HG02870 (cell line): ENCODE results near the gene MTG1.

Source experiments
- ATAC-seq: cut with Tn5 transposase; IDR thresholded peaks from one replicate; pipeline ENCODE4 v1.9.1; 2021; ENCODE audit warnings: mild to moderate bottlenecking, moderate library complexity; ENCODE audit not compliant: unreplicated experiment

The MTG1 gene, protein sequence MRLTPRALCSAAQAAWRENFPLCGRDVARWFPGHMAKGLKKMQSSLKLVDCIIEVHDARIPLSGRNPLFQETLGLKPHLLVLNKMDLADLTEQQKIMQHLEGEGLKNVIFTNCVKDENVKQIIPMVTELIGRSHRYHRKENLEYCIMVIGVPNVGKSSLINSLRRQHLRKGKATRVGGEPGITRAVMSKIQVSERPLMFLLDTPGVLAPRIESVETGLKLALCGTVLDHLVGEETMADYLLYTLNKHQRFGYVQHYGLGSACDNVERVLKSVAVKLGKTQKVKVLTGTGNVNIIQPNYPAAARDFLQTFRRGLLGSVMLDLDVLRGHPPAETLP

DNA sequence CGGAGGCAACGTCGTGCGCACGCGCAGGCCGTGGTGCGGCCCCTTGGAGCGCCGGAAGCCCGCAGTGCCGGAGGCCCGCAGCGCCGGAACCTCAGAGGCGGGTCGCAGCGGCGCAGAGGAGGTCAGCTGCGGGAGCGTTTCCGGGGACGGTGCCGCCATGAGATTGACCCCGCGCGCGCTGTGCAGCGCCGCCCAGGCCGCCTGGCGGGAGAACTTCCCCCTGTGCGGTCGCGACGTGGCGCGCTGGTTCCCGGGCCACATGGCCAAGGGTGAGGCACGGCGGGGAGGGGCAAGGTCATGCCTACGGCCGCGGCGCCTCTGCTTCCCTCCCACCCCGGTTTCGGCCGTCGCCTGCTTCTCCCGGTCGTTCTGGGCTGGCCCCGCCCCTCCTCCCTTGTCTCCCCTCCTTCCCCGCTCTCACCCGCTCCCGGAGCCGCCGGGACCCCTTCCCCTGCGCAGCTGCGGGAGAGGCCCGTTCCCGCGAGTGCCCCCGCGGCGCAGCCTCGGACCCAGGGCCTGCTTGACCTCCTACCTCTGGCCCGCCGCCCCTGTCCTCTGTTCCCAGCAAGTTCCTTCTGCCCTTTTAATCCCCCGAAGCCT lies at the start of gene MTG1:
MTG1 (plus strand) TSS at position 94 of the 600 bp plus-strand sequence; CDS start at position 158, 64 bp downstream.
- peak; percentile 59 for ATAC-seq

- no peak for ATAC-seq
Measured at GRCh38 chr10:133344236-133344635, 49.7 kb upstream of the MTG1 start.

- no peak for ATAC-seq
Measured at GRCh38 chr10:133346413-133346812, 47.5 kb upstream of the MTG1 start.

GRCh38 chr10:133347710-133348517 lies 46.0 kb upstream of the MTG1 start:
- ATAC-seq = no peak

GRCh38 chr10:133349160-133349568 lies 44.8 kb upstream of the MTG1 start:
- no peak for ATAC-seq

DNA sequence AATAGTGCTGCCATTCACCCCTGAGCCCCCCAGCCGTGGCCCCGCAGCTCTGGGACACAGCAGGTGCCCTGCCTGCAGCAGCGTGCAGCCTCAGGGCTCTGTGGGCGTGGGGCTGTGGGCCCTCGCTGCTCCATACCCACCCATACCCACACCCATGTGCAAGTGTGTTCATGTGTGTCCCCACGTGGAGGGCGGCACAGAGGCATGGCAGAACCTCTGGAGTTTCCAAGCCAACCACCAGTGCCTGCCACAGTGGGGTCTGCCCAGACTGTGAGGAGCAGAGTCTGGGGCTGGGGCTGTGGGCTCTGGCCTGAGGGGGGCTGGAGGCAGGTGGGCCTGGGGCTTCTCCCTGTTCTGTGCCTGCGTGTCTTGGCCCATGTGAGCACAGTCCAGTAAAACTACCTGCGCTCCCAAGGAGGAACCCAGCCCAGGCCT lies 44.4 kb upstream of the MTG1 start:
- ATAC-seq = no peak

DNA sequence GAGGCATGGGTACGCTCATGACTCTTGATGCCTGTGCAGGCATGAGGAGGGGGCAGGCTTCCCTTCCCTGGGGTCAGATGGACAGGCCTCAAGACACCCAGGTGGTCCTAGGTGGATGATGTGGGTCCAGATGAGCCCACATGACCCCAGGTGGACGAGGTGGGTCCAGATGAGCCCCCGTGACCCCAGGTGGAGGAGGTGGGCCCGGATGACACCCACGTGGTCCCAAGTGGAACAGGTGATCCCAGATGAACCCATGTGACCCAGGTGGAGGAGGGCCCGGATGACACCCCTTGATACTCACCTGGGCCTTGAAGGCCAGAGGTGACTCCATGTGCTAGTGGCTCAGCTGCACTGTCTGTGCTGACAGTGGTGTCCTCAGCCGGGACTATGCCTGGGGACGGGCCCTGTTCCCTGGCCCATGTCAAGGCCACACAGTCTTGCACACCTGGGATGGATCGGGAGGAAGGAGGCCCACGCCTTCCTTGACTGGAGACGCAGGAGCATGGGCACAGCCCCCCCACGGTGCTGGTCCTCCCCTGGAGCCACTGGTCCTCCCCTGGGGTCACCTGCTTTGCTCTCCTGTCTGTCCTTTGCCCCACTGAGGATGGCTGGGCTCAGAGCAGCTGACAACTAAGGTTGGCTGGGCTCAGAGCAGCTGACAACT lies 43.5 kb upstream of the MTG1 start:
- ATAC-seq = no peak

DNA sequence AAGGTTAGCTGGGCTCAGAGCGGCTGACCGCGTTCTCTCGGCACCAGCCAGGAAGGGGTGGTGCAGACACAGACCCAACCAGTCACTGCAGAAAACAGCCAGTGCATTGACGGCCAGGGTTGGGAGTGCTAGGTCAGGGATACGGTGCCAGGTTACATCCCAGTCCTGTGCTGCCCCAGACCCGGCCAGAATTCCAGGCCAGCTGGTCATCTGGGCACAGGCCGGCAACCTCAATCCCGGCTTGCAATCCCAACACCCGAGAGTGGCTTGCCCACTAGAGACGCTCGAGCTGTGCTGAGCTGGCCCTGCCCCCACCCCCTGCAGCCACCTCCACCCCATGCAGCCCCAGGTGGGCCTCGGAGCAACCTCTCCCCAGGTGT lies 43.0 kb upstream of the MTG1 start:
- ATAC-seq = no peak

- ATAC-seq = no peak
Measured at GRCh38 chr10:133351408-133352318, 42.3 kb upstream of the MTG1 start.

GRCh38 chr10:133353202-133353959 lies 40.6 kb upstream of the MTG1 start:
- ATAC-seq = no peak

DNA sequence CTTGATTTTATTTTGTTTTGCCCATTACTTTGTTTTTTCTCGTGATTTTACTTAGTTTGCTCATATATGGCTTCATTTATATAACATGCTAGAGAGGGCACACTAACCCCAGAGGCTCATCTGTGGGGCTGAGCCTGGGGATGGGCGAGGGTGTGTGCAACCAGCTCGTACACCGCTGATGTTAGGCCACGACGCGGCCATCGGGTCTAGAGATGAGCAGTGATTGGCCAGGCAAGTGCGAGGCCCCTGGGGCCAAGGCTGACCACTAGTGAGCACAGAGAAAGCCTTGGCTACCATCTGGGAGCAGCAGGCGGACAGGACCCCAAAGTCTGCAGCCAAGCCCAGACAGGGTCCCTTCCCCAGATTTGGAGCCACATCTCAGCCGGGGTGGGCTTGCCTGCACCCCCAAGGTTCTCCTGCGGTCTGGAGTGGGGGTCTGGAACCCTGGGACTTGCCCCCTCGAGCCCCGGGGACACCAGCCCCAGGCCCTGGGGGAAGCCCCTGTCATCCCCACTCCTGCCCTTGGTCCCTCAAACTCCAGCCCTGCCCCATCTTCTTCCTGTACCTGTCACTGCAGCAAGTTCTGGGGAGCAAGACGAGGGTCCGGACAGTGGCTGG lies 39.9 kb upstream of the MTG1 start:
- no peak for ATAC-seq

- ATAC-seq = no peak
Measured at GRCh38 chr10:133354672-133355240, 39.2 kb upstream of the MTG1 start.

DNA sequence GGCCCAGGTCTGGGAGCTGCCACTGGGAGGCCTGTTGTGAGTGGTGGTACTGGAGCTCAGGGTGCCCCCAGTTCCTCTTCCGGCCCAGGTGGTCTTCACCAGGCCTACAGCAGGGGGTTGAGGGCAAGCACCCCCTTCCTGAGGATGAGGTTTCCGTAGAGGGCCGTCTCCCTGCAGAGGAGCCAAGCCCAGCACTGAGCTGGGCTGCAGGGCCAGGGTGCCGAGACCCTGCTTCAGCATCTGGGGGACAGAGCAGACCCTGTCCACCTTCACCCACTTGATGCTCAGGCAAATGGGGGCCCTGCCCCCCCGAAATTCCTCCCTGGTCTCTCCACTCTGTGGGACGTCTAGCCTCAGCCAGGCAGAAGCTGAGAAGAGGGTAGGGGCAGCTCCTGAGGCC lies 38.7 kb upstream of the MTG1 start:
- ATAC-seq = no peak

DNA sequence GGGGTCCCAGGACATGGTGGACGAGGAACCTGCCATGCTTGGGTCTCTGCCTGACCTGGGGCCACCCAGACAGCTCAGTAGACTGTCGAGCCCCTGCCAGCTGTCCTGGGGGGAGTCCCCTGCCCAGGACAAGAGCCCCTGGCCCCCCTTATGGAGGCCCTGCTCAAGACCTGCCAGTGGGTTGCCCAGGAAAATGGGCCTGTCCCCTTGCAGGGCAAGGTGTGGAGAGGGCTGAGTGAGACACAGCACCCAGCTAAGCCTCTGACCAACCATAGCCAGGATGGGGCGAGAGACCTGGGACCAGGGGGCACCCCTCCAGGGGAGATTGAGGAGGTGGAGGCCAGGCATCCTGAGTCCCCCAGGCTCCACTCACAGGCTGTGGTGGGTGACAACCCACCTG lies 38.0 kb upstream of the MTG1 start:
- ATAC-seq = no peak

DNA sequence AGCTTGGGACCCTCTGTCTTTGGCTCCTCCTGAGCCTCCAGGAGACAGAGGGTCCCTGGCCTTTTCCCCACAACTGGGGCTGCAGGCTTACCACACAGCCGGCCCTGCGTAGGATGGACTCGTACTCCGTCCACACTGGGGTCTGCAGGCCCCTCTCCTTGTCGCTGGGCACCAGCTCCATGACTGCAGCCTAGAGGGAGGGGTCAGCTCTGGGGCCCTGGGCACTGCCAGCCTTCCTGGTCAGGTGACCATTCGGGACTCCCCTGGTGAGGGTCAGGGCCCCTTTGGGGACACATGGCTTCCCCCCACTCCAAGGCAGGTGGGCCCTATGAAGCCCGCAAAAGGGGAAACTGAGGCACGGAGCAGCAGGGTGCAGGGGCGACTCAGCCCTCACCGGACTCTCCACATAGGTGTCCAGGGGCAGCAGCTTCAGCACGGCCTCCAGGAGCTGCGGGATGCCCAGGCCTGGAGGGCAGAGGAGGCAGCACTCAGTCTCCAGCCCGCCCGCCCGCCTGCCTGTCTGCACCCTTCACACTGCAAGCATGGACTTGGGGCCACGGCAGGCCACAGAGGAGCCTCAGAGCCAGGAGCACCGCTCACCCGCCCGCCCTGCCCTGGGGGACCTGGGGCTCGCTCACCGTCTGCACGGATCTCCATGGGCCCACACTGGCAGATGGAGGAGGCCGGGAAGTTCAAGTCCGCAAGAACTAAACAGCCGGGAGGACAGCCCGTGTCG lies 37.2 kb upstream of the MTG1 start:
- ATAC-seq = no peak

DNA sequence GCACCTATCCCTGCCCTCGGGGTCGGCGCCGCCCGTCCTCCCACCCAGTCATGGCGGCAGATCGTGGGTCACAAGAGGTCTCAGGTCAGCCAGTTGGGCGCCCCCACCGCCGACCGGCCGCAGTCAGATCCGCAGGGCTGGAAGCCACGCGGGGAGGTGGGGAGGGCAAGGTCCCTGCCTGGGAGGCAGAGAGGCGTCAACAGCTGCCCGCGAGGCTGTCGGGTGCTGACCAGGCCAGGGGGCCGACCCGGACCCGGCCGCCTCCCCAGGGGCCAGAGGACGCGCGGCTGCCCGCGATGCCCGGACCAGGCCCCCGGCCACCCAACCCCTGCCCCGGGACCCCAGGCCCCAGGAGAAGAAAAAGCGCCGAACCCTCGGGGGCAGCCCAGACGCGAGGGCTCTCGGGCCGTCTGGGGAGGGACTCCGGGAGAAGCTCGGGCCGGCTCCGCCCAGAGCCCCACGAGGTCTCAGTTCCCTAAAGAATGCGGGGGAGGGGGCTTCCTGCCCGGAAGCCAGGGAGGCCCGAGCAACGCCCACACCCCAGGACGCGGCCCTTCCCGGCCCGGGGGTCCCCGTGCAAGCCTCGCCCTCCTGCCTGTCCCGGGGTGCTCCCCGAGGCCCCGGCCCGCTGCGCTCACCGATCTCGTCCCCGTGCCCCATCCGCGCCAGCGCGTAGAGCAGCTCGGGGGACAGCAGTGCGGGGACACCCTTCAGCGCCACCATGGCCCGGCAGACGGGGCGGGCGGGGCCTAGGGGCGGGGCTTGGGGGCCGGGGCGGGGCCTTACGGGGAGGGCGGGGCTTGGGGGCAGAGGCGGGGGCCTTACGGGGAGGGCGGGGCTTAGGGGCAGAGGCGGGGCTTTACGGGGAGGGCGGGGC lies 36.4 kb upstream of the MTG1 start, which contains the start of gene FUOM:
FUOM (minus strand) TSS at position 735 of the 877 bp plus-strand sequence; CDS start at position 723, 12 bp downstream.
- ATAC-seq = peak; percentile 75
